Measurements from ENCODE around the gene TPCN2.

The TPCN2 gene

GRCh38 chr11:69155302-69156234, 106.8 kb downstream of the TPCN2 start, which contains the start of gene SMIM38:
SMIM38 (plus strand) TSS chr11:69155935; CDS start chr11:69157847, 1,912 bp downstream.
- peak; percentile 22 for DNase-seq

GRCh38 chr11:69156235-69156639, 107.5 kb downstream of the TPCN2 start:
- DNase-seq = no peak

GRCh38 chr11:69156673-69157155, 108.0 kb downstream of the TPCN2 start:
- no peak for DNase-seq

- no peak for DNase-seq
Measured at GRCh38 chr11:69157156-69157821, 108.6 kb downstream of the TPCN2 start.

GRCh38 chr11:69157822-69158231, 109.1 kb downstream of the TPCN2 start:
- no peak for DNase-seq

- DNase-seq = no peak
Measured at GRCh38 chr11:69158301-69159149, 109.8 kb downstream of the TPCN2 start.

- DNase-seq = no peak
Measured at GRCh38 chr11:69159150-69159852, 110.6 kb downstream of the TPCN2 start.

- DNase-seq = no peak
Measured at GRCh38 chr11:69160296-69161116, 111.8 kb downstream of the TPCN2 start.

- no peak for DNase-seq
Measured at GRCh38 chr11:69161117-69161407, 112.3 kb downstream of the TPCN2 start.

GRCh38 chr11:69162505-69162904, 113.8 kb downstream of the TPCN2 start:
- DNase-seq = no peak

GRCh38 chr11:69163842-69164241, 115.1 kb downstream of the TPCN2 start:
- no peak for DNase-seq

- DNase-seq = no peak
Measured at GRCh38 chr11:69164824-69165223, 116.1 kb downstream of the TPCN2 start.

GRCh38 chr11:69165775-69166174, 117.0 kb downstream of the TPCN2 start:
- no peak for DNase-seq

- DNase-seq = peak; percentile 41
Measured at GRCh38 chr11:69166218-69167115, 117.7 kb downstream of the TPCN2 start.

GRCh38 chr11:69167130-69167915, 118.6 kb downstream of the TPCN2 start:
- DNase-seq = no peak

GRCh38 chr11:69167916-69168691, 119.4 kb downstream of the TPCN2 start:
- DNase-seq = no peak

- no peak for DNase-seq
Measured at GRCh38 chr11:69169479-69169878, 120.7 kb downstream of the TPCN2 start.

GRCh38 chr11:69170704-69171103, 122.0 kb downstream of the TPCN2 start:
- DNase-seq = no peak
